Measurements from ENCODE around the gene NMNAT3.

NMNAT3 gene

DNA sequence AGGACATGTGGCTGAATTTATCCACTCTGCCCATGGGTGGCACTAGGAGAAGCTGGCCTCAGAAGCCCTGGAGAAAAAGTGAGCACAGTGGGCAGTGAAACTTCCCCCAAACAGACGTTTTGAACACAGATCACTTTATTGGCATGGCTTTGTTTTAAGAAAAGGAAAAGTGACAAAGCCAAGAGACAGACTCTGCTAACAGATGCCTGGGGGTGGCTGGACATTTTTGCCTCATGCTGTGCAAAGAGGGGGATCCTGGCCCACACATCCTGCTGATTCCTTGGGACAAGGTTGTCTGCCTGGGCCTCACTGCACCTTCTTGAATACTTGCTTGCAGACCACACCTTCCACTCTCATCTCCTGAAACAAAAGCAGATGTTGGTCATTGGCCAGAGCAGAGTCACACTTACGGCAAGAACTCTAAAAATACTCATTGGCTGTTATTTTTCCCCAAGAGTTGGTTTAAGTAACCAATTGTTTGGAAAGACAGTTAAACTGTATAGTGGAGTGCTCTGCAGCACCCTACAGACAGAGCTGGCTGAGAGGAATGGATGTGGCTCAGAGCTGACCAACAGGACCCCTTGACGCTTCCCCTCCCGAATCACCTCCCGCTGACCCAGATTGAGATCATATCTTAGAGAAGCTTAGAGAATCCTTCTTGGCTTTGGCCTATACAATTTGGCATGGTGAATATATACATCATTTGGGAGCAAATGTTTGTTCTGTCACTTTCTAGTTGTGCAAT is 160.3 kb downstream of the NMNAT3 start:
- DNase-seq, result no peak

DNA sequence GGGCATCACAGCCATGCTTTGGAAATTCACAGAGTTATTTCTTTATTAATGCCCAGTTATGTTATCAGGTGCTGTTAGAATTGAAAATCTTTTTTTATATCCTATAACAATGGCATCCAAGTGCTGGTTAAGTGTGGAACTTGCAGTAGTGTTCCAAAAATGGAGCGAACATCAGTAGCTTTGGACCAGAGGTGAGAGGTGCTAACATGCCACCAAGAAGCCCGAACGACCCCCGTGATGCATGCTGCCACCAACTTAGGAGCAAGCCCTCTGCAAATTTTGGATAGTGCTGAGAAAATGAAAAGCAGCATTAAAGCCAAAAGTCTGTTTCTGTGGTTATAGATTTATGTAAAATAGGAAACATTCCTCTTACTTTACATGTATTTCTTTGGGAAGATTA is 163.0 kb downstream of the NMNAT3 start:
- DNase-seq, result no peak

Data from NCI-H1694 treated with DMSO at 0.1 percent for 48 hours (cell line).